Effector memory CD4-positive, alpha-beta T cell (primary cell): ENCODE data around the gene PCED1B.
A peak's percentile ranks its signal among the peaks of the same experiment; 100 is the strongest.
"Not testable (repeated sequence)": the region's sequence is repeated elsewhere in the genome, so short reads cannot be mapped to it uniquely, and the experiment has no call there.

ENCODE experiments used
- DNase-seq, 3 donors: peaks; one replicate each; pipeline ENCODE4 v3.0.0-alpha.2; 2020
- H3K27ac ChIP-seq: 2 replicates; pipeline ENCODE4 v1.7.0; 2013; ENCODE audit warnings: mild to moderate bottlenecking, low read length, moderate library complexity; ENCODE audit not compliant: insufficient read depth, poor library complexity, severe bottlenecking
- H3K27me3 ChIP-seq: replicated peaks from 2 replicates; pipeline ENCODE4 v1.7.0; 2013; ENCODE audit warnings: mild to moderate bottlenecking, low read length; ENCODE audit not compliant: insufficient read depth, control insufficient read depth, poor library complexity, severe bottlenecking
- H3K36me3 ChIP-seq: 2 replicates; pipeline ENCODE4 v1.7.0; 2013; ENCODE audit warnings: mild to moderate bottlenecking, low read length, moderate library complexity; ENCODE audit not compliant: control insufficient read depth, insufficient read depth
- H3K4me1 ChIP-seq: 2 replicates; pipeline ENCODE4 v1.7.0; 2013; ENCODE audit warnings: low read length, mild to moderate bottlenecking; ENCODE audit not compliant: control insufficient read depth, insufficient read depth, poor library complexity, severe bottlenecking
- H3K4me3 ChIP-seq: 2 replicates; pipeline ENCODE4 v1.7.0; 2013; ENCODE audit warnings: low read length, low read depth, mild to moderate bottlenecking; ENCODE audit not compliant: insufficient read depth, poor library complexity, severe bottlenecking
- H3K9me3 ChIP-seq: 2 replicates; pipeline ENCODE4 v1.7.0; 2013; ENCODE audit warnings: mild to moderate bottlenecking, low read length, moderate library complexity; ENCODE audit not compliant: control insufficient read depth

The PCED1B gene

GRCh38 chr12:47273191-47273626 lies 193.8 kb downstream of the PCED1B start:
- no peak for DNase-seq
- H3K4me3 ChIP-seq, result no peak overlapping the region
- no peaks in the 10 kb centered on the region for H3K36me3 ChIP-seq
- H3K4me1 ChIP-seq, result peaks cover 30% of the 10 kb centered on the region
- no peak overlapping the region for H3K27ac ChIP-seq
- H3K27me3 ChIP-seq, result no peaks in the 10 kb centered on the region
- H3K9me3 ChIP-seq, result no peaks in the 10 kb centered on the region

GRCh38 chr12:47274760-47275159 lies 195.3 kb downstream of the PCED1B start:
- DNase-seq, result no peak
- Histone ChIP-seq H3K27ac (no peak overlapping the region), H3K4me1 (peaks cover 27% of the 10 kb centered on the region), H3K4me3 (no peak overlapping the region), H3K9me3 (no peaks in the 10 kb centered on the region), H3K36me3 (no peaks in the 10 kb centered on the region), H3K27me3 (no peaks in the 10 kb centered on the region)

GRCh38 chr12:47276253-47276620 lies 196.8 kb downstream of the PCED1B start:
- H3K36me3 ChIP-seq, result no peaks in the 10 kb centered on the region
- no peak for DNase-seq
- H3K4me1 ChIP-seq, result peaks cover 24% of the 10 kb centered on the region
- no peaks in the 10 kb centered on the region for H3K9me3 ChIP-seq
- H3K27me3 ChIP-seq, result no peaks in the 10 kb centered on the region
- H3K4me3 ChIP-seq, result peak overlapping the region; percentile 5
- H3K27ac ChIP-seq, result peak overlapping the region; percentile 59

GRCh38 chr12:47276621-47277309 lies 197.3 kb downstream of the PCED1B start:
- peak; percentile 22 to 45 (median 34) for DNase-seq
- H3K27ac ChIP-seq, result peak overlapping the region; percentile 59

GRCh38 chr12:47277972-47278448 lies 198.6 kb downstream of the PCED1B start:
- Histone ChIP-seq H3K27me3 (no peaks in the 10 kb centered on the region), H3K27ac (peak overlapping the region; percentile 59), H3K9me3 (no peaks in the 10 kb centered on the region), H3K4me3 (no peak overlapping the region), H3K36me3 (no peaks in the 10 kb centered on the region), H3K4me1 (peaks cover 24% of the 10 kb centered on the region)
- DNase-seq, result no peak

More at GRCh38 chr12:47276621-47277309, 197.3 kb downstream of the PCED1B start:
- H3K4me3 ChIP-seq, result peak overlapping the region; percentile 5
- H3K4me1 ChIP-seq, result peaks cover 24% of the 10 kb centered on the region
- H3K9me3 ChIP-seq, result no peaks in the 10 kb centered on the region
- no peaks in the 10 kb centered on the region for H3K27me3 ChIP-seq
- no peaks in the 10 kb centered on the region for H3K36me3 ChIP-seq

GRCh38 chr12:47279758-47280157 lies 200.3 kb downstream of the PCED1B start:
- H3K4me1 ChIP-seq, result peaks cover 24% of the 10 kb centered on the region
- H3K27me3 ChIP-seq, H3K27ac ChIP-seq, H3K9me3 ChIP-seq, DNase-seq, H3K4me3 ChIP-seq, H3K36me3 ChIP-seq: not testable (repeated sequence)

GRCh38 chr12:47280543-47281300 lies 201.3 kb downstream of the PCED1B start:
- no peak overlapping the region for H3K4me3 ChIP-seq
- no peaks in the 10 kb centered on the region for H3K27me3 ChIP-seq
- no peak overlapping the region for H3K27ac ChIP-seq
- H3K9me3 ChIP-seq, result no peaks in the 10 kb centered on the region
- H3K4me1 ChIP-seq, result peaks cover 22% of the 10 kb centered on the region
- no peak for DNase-seq
- no peaks in the 10 kb centered on the region for H3K36me3 ChIP-seq

GRCh38 chr12:47281667-47282171 lies 202.3 kb downstream of the PCED1B start:
- no peak overlapping the region for H3K27ac ChIP-seq
- H3K4me1 ChIP-seq, result peaks cover 13% of the 10 kb centered on the region
- no peaks in the 10 kb centered on the region for H3K9me3 ChIP-seq
- no peak overlapping the region for H3K4me3 ChIP-seq
- H3K27me3 ChIP-seq, result no peaks in the 10 kb centered on the region
- no peak for DNase-seq
- no peaks in the 10 kb centered on the region for H3K36me3 ChIP-seq

- no peak overlapping the region for H3K27ac ChIP-seq
- no peaks in the 10 kb centered on the region for H3K9me3 ChIP-seq
- H3K36me3 ChIP-seq, result no peaks in the 10 kb centered on the region
- peaks cover 11% of the 10 kb centered on the region for H3K4me1 ChIP-seq
- no peak overlapping the region for H3K4me3 ChIP-seq
- no peaks in the 10 kb centered on the region for H3K27me3 ChIP-seq
- no peak for DNase-seq
Observed at GRCh38 chr12:47282206-47282605, 202.8 kb downstream of the PCED1B start.
